Colonic mucosa (tissue), 4 donors: ENCODE data around the gene PSENEN. TPM values are rescaled to one million over a fixed set of nuclear protein-coding genes. Genes with fewer than 3 reads are reported as not detected.

ENCODE experiments used
- DNase-seq: peaks from one replicate; pipeline ENCODE4 v3.0.0-alpha.2; 2020
- H3K27ac ChIP-seq: fragments of 200-600 bp; one replicate; pipeline ENCODE4 v1.8.0; 2021
- H3K27me3 ChIP-seq: fragments of 200-600 bp; one replicate; pipeline ENCODE4 v1.8.0; 2021
- H3K36me3 ChIP-seq: fragments of 200-600 bp; one replicate; pipeline ENCODE4 v1.8.0; 2021
- H3K4me1 ChIP-seq: fragments of 200-600 bp; one replicate; pipeline ENCODE4 v1.8.0; 2021; ENCODE audit warnings: mild to moderate bottlenecking
- H3K4me3 ChIP-seq: fragments of 200-600 bp; one replicate; pipeline ENCODE4 v1.8.0; 2021
- H3K9ac ChIP-seq, 2 donors: one replicate each; pipeline ENCODE4 v1.7.0; 2013; ENCODE audit warnings: control low read depth in 2 of 2, low read depth in 2 of 2, low read length in 2 of 2
- H3K9me3 ChIP-seq: fragments of 200-600 bp; one replicate; pipeline ENCODE4 v1.8.0; 2021
- intact Hi-C: fragments of 100-400 bp; cut with DNase I; formaldehyde crosslinking; loops from one replicate; pipeline ENCODE4 v1.14.1; 2022
- total RNA-seq, 2 donors: library from RNA; stranded (reverse); fragmentation: NEBNext Ultra II Directional in 1 of 2; extraction: Animal tissue kit (Norgen Biotek cat#: 25700) in 1 of 2; gene quantifications; one replicate each; pipeline ENCODE4 v1.2.1, GENCODE V29; 2021
- TF ChIP-seq, protein P1 (sequence below): fragments of 200-600 bp; IDR thresholded peaks from one replicate; pipeline ENCODE4 v1.8.0; 2022; ENCODE audit warnings: antibody characterized with exemption, mild to moderate bottlenecking
- donor health status: healthy.
- donor health status: DM: no; HTN: no; CAD: no.
- donor health status: DM: no; HTN: no; CAD: no.

Gene PSENEN
- total RNA-seq, 2 donors from 2014 or later = 73.8 to 87.4 TPM

DNA sequence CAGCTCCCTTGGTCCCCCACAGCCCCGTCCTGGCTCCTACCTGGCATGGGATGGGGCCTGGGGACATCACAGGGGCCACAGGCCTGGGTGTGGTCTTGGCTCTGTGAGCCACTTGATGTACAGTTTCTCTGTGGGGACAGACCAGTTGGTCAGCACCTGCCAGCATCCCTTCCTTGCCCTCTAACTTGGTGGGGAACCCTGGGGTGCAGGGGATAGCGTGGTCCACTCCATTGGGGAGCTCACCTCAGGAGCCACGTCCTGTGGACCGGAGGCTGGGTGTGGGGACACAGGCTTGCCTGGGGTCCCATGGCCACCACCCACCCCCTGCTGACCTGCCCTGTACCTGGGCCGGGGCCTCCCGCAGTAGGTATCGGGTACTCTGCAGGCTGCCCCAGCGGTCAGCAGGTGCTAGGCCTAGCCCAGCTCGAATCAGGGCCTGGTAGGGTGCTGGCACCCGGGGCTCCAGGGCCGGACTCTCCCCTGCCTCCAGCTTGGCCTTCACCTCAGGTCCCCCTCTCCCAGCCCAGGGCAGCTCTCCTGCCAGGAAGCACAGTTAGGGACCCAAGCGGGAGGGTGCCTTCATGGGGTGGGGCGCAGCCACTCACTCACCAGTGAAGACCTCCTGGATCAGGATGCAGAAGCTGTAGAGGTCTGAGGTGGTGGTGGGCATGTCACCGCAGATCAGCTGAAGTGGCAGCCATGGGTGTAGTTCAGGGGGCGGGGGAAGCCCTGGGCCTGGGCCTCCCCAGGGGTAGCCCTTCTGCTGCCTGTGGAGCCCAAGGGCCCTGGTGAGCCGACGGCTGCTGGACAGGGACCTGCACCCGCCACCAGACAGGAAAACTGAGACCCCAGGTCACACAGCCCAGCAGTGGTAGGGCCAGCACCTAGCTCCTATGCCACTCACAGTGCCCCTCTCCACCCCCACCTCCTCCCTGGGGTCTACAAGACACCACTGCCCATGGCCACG, 44.8 kb downstream of the PSENEN start:
- H3K36me3 ChIP-seq = no peaks in the 10 kb centered on the region
- no peaks in the 10 kb centered on the region for H3K4me1 ChIP-seq
- TF ChIP-seq, protein P1, sequence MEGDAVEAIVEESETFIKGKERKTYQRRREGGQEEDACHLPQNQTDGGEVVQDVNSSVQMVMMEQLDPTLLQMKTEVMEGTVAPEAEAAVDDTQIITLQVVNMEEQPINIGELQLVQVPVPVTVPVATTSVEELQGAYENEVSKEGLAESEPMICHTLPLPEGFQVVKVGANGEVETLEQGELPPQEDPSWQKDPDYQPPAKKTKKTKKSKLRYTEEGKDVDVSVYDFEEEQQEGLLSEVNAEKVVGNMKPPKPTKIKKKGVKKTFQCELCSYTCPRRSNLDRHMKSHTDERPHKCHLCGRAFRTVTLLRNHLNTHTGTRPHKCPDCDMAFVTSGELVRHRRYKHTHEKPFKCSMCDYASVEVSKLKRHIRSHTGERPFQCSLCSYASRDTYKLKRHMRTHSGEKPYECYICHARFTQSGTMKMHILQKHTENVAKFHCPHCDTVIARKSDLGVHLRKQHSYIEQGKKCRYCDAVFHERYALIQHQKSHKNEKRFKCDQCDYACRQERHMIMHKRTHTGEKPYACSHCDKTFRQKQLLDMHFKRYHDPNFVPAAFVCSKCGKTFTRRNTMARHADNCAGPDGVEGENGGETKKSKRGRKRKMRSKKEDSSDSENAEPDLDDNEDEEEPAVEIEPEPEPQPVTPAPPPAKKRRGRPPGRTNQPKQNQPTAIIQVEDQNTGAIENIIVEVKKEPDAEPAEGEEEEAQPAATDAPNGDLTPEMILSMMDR = no peak
- H3K27ac ChIP-seq = no peak overlapping the region
- H3K9me3 ChIP-seq = no peaks in the 10 kb centered on the region
- H3K27me3 ChIP-seq = no peaks in the 10 kb centered on the region
- no peak overlapping the region for H3K9ac ChIP-seq
- no peak for DNase-seq
- no peak overlapping the region for H3K4me3 ChIP-seq
- intact Hi-C loops = no loop called here

DNA sequence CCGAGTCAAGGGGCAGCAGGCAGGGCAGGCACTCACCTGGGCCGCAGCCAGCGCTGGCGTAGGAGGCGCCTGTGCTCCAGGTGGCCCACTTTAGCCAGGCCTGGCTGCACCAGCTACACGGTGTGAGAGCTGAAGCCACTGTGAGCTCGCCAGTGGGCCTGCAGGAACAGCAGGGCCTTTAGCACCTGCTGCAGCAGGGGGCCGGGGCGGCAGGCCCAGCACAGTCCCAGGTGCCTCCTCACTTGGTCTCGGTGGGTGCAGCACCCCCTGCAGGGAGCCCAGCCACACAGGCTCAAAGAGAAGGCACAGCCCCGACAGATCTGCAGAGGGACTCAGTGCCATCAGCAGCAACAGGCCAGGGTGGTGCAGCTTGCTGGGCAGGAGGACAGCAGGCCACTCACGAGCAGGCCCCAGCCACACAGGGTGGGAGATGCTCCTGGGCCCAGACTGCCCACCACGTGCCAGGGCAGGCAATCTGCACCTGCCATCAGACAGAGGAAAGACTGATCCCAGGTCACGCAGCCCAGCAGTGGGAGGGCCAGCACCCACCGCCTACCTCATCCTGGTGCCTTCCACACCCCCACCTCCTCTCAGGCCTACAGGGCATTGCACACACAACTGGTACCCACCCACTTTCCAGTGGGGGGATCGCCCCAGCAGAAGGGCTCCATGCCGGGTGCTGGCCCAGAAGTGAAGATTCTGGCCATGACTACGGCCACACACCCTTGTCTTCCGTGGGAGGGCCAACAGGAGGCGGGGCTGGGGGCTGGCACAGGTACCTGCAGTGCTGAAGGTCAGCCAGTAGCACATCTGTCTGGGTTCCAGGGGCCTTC, 45.7 kb downstream of the PSENEN start:
- TF ChIP-seq, protein P1 = no peak
- intact Hi-C loops = no loop called here
- no peak for DNase-seq
- no peaks in the 10 kb centered on the region for H3K27me3 ChIP-seq
- H3K36me3 ChIP-seq = no peaks in the 10 kb centered on the region
- H3K4me3 ChIP-seq = no peak overlapping the region
- H3K9me3 ChIP-seq = no peaks in the 10 kb centered on the region
- no peaks in the 10 kb centered on the region for H3K4me1 ChIP-seq
- no peak overlapping the region for H3K27ac ChIP-seq
- no peak overlapping the region for H3K9ac ChIP-seq

GRCh38 chr19:35791814-35792279, 46.4 kb downstream of the PSENEN start:
- H3K27me3 ChIP-seq = no peaks in the 10 kb centered on the region
- no peaks in the 10 kb centered on the region for H3K36me3 ChIP-seq
- TF ChIP-seq, protein P1 = no peak
- intact Hi-C loops = no loop called here
- no peak overlapping the region for H3K27ac ChIP-seq
- no peak for DNase-seq
- H3K9me3 ChIP-seq = no peaks in the 10 kb centered on the region
- no peaks in the 10 kb centered on the region for H3K4me1 ChIP-seq
- H3K9ac ChIP-seq = no peak overlapping the region
- H3K4me3 ChIP-seq = no peak overlapping the region

GRCh38 chr19:35792312-35792711, 46.9 kb downstream of the PSENEN start:
- intact Hi-C loops = no loop called here
- DNase-seq = no peak
- TF ChIP-seq, protein P1 = no peak

GRCh38 chr19:35792888-35793287, 47.4 kb downstream of the PSENEN start:
- intact Hi-C loops = no loop called here
- DNase-seq = no peak
- H3K4me3 ChIP-seq = no peak overlapping the region
- no peaks in the 10 kb centered on the region for H3K4me1 ChIP-seq
- H3K27ac ChIP-seq = no peak overlapping the region
- no peaks in the 10 kb centered on the region for H3K9me3 ChIP-seq
- no peaks in the 10 kb centered on the region for H3K36me3 ChIP-seq
- H3K27me3 ChIP-seq = peaks cover 3% of the 10 kb centered on the region
- TF ChIP-seq, protein P1 = no peak
- no peak overlapping the region for H3K9ac ChIP-seq

More at GRCh38 chr19:35792312-35792711, 46.9 kb downstream of the PSENEN start:
- Histone ChIP-seq H3K27me3 (no peaks in the 10 kb centered on the region), H3K4me3 (no peak overlapping the region), H3K9me3 (no peaks in the 10 kb centered on the region), H3K27ac (no peak overlapping the region), H3K36me3 (no peaks in the 10 kb centered on the region), H3K4me1 (no peaks in the 10 kb centered on the region), H3K9ac (no peak overlapping the region)
